ENCODE measurements around the gene HINFP. TPM values are rescaled to one million over a fixed set of nuclear protein-coding genes. Genes with fewer than 3 reads are reported as not detected.

Gene HINFP
- polyA plus RNA-seq, 10 donors: 13.7 to 25.0 (median 17.8) TPM

Other genes starting within 250 kb of the HINFP start
- under 1 TPM in 5 of 10 donors, not detected in 5; 0.04 to 0.11 (median 0.06) TPM for gene CXCR5, start 237.7 kb upstream of the HINFP start, polyA plus RNA-seq (ENCODE audit: insufficient read length in 10 of 10)
- 10 to 100 TPM; 48.2 to 88.1 (median 62.4) TPM for gene BCL9L, start 195.7 kb upstream of the HINFP start, polyA plus RNA-seq (ENCODE audit: insufficient read length in 10 of 10)
- 1 to 10 TPM in 4 of 10 donors, under 1 TPM in 6; 0.56 to 2.4 (median 0.87) TPM for gene UPK2, start 165.3 kb upstream of the HINFP start, polyA plus RNA-seq (ENCODE audit: insufficient read length in 10 of 10)
- gene FOXR1, start 149.8 kb upstream of the HINFP start, polyA plus RNA-seq (ENCODE audit: insufficient read length in 10 of 10): under 1 TPM in 2 of 10 donors, not detected in 8; 0.22 to 0.30 TPM
- gene CENATAC, start 123.4 kb upstream of the HINFP start, polyA plus RNA-seq (ENCODE audit: insufficient read length in 10 of 10): 10 to 100 TPM in 8 of 10 donors, 1 to 10 TPM in 2; 7.1 to 28.2 (median 12.0) TPM
- 1,000 to 10,000 TPM; 1,511 to 2,041 (median 1,652) TPM for gene RPS25, start 103.2 kb upstream of the HINFP start, polyA plus RNA-seq (ENCODE audit: insufficient read length in 10 of 10)
- gene TRAPPC4, start 102.8 kb upstream of the HINFP start, polyA plus RNA-seq (ENCODE audit: insufficient read length in 10 of 10): 10 to 100 TPM; 41.7 to 55.9 (median 48.0) TPM
- 10 to 100 TPM in 5 of 10 donors, 1 to 10 TPM in 5; 8.4 to 13.0 (median 10.0) TPM for gene SLC37A4, start 90.7 kb upstream of the HINFP start, polyA plus RNA-seq (ENCODE audit: insufficient read length in 10 of 10)
- 10 to 100 TPM; 35.3 to 62.1 (median 41.8) TPM for gene HYOU1, start 64.4 kb upstream of the HINFP start, polyA plus RNA-seq (ENCODE audit: insufficient read length in 10 of 10)
- gene VPS11, start 53.8 kb upstream of the HINFP start, polyA plus RNA-seq (ENCODE audit: insufficient read length in 10 of 10): 10 to 100 TPM; 24.9 to 35.4 (median 27.8) TPM
- 10 to 100 TPM; 18.2 to 28.9 (median 23.0) TPM for gene HMBS, start 36.7 kb upstream of the HINFP start, polyA plus RNA-seq (ENCODE audit: insufficient read length in 10 of 10)
- 10 to 100 TPM; 24.4 to 35.7 (median 30.7) TPM for gene DPAGT1, start 19.7 kb upstream of the HINFP start, polyA plus RNA-seq (ENCODE audit: insufficient read length in 10 of 10)
- gene C2CD2L, start 14.2 kb upstream of the HINFP start, polyA plus RNA-seq (ENCODE audit: insufficient read length in 10 of 10): 1 to 10 TPM; 6.4 to 9.4 (median 7.1) TPM
- gene ABCG4, start 27.5 kb downstream of the HINFP start, polyA plus RNA-seq (ENCODE audit: insufficient read length in 10 of 10): under 1 TPM; 0.10 to 0.60 (median 0.32) TPM
- 10 to 100 TPM in 9 of 10 donors, 1 to 10 TPM in 1; 9.7 to 12.4 (median 11.6) TPM for gene NLRX1, start 47.1 kb downstream of the HINFP start, polyA plus RNA-seq (ENCODE audit: insufficient read length in 10 of 10)
- under 1 TPM in 5 of 10 donors, not detected in 5; 0.09 to 0.34 (median 0.22) TPM for gene NHERF4, start 63.9 kb downstream of the HINFP start, polyA plus RNA-seq (ENCODE audit: insufficient read length in 10 of 10)
- 10 to 100 TPM; 10.1 to 16.7 (median 13.2) TPM for gene CBL, start 84.8 kb downstream of the HINFP start, polyA plus RNA-seq (ENCODE audit: insufficient read length in 10 of 10)
- 100 to 1,000 TPM; 177 to 226 (median 196) TPM for gene MCAM, start 195.6 kb downstream of the HINFP start, polyA plus RNA-seq (ENCODE audit: insufficient read length in 10 of 10)
- gene RNF26, start 212.9 kb downstream of the HINFP start, polyA plus RNA-seq (ENCODE audit: insufficient read length in 10 of 10): 10 to 100 TPM; 11.7 to 22.9 (median 16.1) TPM
- 10 to 100 TPM; 15.2 to 36.1 (median 25.4) TPM for gene C1QTNF5, start 219.3 kb downstream of the HINFP start, polyA plus RNA-seq (ENCODE audit: insufficient read length in 10 of 10)
- gene MFRP, start 225.1 kb downstream of the HINFP start, polyA plus RNA-seq (ENCODE audit: insufficient read length in 10 of 10): under 1 TPM in 1 of 10 donors, not detected in 9; 0.07 TPM